GOT3 (cell line): Measurements from ENCODE around the gene WNK3.
"Not testable (repeated sequence)": the region's sequence is repeated elsewhere in the genome, so short reads cannot be mapped to it uniquely, and the experiment has no call there.

Experiments
- DNase-seq: peaks from one replicate; lab custom pipeline; 2025; ENCODE audit warnings: mixed read lengths; lab: John Stamatoyannopoulos, UW

WNK3 gene

DNA sequence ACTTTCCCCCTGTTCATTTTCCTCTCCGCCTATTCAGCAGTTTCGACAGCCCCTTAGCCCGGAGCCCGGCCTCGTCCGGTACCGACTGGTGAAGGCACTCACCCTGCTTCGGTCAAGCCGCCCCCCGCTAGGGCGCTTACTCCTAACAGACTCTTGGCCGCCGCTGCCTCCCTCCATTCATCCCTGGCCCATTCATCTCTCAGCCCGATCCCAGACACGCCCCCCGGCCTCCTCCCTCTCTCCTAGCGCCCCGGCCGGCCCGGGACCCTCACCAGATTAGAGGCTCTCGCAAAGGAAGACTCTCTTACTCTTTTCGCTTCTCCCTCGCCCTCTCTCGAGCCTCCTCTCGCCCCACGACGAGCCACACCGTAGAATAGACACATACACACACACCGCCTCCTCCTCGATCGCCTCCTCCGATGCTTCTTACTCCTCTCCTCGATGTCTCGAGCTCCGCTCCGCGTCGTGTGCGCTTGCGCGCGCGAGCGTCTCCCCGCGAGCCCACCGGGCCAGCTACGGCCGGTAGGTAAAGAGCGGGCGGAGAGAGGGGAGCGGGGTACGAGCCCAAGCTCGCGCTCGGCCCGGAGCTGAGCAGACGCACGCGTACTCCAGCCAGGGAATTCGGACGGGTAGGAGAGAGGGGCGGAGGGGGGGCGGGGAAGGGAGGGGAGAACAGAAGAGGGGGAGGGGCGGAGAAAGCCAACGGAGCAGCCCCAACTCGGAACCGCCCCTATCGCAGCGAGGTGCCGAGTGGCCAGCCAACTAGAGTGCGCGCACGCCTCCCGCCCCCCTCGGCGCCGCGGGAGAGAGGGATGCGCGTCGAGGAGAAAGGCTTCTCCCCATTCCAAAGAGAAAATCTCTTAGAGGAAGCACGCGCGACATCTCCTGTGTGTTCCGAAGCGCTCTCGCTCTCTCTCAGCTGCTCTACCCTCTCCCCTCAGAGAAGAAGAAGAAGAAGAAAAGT lies at the start of gene WNK3:
TSS of gene WNK3 (minus strand) at position 633 of the 964 bp plus-strand sequence.
- no peak for DNase-seq

GRCh38 chrX:54407266-54407665 lies 49.4 kb upstream of the WNK3 start:
- DNase-seq: no peak

GRCh38 chrX:54397113-54397512 lies 39.3 kb upstream of the WNK3 start:
- no peak for DNase-seq

DNA sequence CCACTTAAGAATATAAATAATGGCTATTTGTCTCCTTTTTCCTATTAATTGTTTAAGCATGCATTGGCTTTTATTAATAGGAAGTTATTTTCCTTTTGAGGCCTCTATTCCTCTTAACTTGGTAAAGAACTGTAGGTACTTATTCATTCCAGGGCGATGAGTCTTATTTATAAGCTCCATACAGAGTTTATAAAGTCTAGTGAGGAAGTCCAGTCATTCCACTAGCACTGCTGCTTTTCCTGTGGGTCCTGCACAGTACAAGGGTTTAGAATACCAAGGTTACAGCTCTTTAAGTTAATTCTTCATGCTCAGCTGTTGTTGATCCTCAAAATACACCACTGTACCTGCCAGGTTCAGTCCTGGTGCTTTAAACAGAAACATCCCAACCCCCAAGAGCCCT lies 28.5 kb upstream of the WNK3 start:
- no peak for DNase-seq

GRCh38 chrX:54384661-54385060 lies 26.8 kb upstream of the WNK3 start:
- not testable (repeated sequence) for DNase-seq

GRCh38 chrX:54359408-54359807 lies 1.6 kb upstream of the WNK3 start:
- DNase-seq: no peak

- DNase-seq: no peak
These were observed 772 bp upstream of the WNK3 start for GRCh38 chrX:54358424-54359211.

DNA sequence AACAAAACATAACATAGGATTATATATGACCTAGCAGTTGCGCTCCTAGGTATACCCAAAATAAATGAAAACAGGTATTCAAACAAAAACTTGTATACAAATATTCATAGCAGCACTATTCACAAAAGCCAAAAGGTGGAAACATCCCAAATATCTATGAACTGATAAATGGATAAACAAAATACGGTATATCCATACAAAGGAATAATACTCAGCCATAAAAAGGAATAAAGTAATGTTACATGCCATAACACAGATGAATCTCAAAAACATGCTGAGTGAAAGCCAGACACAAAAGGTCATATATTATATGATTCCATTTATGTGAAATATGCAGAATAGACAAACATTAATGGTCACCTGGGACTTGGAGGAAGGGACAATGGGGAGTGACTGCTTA lies 5.2 kb downstream of the WNK3 start:
- no peak for DNase-seq

GRCh38 chrX:54337383-54337782 lies 20.5 kb downstream of the WNK3 start:
- not testable (repeated sequence) for DNase-seq

GRCh38 chrX:54325077-54325476 lies 32.8 kb downstream of the WNK3 start:
- DNase-seq: no peak

DNA sequence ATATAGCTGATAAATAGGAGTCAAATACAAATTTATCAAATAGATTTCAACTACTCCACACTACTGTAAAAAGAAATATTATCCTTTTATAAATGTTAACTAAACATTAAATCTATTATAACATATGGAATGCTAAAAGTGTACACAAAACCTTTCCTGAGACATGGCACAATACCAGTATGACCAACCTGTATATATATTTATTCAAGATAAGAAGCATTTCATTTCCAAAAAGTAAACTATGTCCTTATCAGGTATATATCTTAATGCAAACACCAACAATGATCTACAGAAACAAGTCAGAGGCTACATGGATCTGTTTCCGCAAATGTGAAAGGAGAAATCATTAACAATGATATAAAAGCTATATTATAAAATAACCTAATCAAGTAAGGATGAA lies 37.8 kb downstream of the WNK3 start:
- DNase-seq: no peak

DNA sequence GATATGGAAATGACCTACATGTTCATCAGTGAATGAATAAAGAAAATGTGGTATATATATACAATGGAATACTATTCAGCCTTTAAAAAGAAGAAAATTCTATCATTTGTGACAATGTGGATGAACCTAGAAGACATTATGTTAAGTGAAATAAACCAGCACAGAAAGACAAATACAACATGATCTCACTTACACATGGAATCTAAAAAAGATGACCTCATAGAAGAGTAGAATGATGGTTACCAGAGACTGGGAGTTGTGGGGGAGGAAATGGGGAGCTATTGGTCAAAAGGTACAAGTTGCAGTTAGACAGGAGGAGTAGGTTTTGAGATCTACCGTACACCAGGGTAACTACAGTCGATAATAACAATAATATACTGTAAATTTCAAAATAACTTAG lies 51.5 kb downstream of the WNK3 start:
- DNase-seq: no peak

DNA sequence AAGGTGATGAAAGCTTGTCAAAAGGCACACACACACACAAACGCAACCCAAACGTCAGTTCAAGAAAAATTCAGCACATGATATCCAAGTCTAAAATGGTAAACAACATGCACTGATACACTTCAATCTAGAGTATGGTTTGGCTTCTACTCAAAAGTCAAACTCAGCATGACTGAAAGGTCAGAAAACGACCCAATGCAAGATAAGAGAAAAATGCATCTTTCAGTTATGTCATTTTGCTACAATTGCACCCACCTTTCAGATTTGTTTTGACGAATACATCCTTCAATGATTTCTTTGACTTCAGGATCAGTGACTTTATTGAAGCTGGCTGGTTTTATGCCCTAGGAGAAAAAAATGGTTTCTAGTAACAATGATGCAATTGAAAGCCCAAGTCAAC lies 56.3 kb downstream of the WNK3 start:
- DNase-seq: no peak

DNA sequence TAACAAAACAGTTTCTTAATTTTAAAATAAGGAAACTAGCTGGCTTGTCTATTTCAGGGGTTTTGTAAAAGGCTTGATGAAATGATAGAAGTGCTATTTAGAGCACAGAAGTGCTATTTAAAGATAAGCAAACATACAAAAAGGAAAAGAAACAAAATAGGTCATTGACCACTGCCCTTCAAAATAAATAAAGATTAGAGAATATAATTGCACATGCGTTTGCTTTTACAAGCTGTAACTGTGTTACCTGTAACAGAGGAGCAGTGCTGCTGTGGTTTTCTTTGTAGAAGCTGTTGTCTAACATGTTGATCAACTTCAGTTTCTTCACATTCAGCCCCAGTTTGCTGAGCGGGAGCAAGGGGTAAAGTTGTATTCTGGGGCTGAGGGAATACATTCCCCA lies 63.5 kb downstream of the WNK3 start:
- no peak for DNase-seq

DNA sequence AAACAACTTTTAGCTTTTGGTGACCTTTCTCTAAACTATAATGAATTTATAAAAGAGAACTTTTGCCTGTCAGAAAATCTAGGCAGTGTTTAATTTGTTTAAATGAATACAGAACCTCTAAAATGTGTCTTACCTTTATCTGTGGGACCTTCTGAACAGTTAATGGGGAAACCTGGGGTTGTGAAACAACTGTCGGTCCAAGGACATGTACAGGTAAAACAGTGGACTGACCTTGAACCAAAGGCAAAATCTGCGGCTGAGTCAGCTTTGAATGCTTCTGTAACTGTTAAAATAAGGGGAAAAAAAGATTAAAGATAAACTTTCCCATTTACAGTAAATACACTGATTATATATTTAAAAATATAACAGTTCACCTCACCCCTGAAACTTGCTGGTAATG lies 65.1 kb downstream of the WNK3 start:
- DNase-seq: no peak

GRCh38 chrX:54291758-54292157 lies 66.1 kb downstream of the WNK3 start:
- DNase-seq: no peak

DNA sequence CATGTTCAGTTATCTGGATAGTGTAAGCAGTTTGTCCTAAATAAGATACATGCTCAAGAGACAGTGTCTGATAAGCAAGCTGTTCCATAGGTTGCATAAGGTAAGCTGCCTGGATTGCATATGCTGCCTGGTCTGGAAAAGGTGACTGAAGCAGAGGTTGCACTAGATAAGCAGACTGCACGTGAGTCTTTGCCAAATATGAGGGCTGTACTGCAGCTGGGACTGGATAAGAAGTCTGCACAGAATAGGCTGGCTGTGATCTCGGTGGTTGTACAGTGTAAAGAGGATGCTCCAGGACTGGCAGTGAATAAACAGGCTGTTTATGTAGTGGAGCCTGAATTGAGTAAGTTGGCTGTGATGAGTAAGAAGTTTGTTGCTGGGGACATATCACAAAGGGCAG lies 68.9 kb downstream of the WNK3 start:
- DNase-seq: no peak

- no peak for DNase-seq
These were observed 69.6 kb downstream of the WNK3 start for GRCh38 chrX:54288277-54288676.

- DNase-seq: no peak
These were observed 76.2 kb downstream of the WNK3 start for GRCh38 chrX:54281676-54282075.

DNA sequence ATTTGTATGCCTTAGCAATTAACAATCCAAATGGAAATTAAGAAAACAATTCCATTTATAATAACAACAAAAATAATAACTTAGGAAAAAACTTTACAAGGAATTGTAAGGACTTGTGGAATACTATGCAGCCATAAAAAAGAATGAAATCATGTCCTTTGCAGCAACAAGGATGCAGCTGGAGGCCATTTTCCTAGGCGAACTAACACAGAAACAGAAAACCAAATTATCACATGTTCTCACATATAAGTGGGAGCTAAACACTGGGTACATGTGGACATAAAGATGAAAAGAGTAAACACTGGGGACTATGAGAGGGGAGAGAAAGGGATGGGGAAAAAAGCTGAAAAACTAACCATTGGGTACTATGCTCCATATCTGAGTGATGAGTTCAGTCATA lies 77.4 kb downstream of the WNK3 start:
- DNase-seq: no peak

DNA sequence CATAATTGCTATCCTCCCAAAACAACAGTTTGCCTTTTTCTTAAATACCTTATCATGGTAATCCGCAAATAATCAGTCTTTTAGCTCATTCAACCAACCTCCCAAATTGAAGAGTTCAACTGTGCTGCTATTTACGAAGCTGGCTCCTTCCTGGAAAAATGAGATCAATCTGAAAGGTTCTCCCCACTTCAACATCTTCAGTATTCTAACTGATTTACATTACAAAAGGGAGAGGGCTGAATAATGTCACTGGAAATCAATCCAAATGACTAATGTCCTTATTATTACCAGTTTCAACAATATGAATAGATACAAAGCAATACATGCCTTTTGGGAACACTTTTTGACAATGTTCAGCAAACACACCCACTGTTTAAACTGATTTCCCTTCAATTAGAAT lies 86.2 kb downstream of the WNK3 start:
- DNase-seq: no peak

- no peak for DNase-seq
These were observed 109.5 kb downstream of the WNK3 start for GRCh38 chrX:54248309-54248708.

GRCh38 chrX:54246866-54247265 lies 111.0 kb downstream of the WNK3 start:
- DNase-seq: no peak
